GM10266 (cell line): ENCODE data around the gene AZU1.
"Not testable (repeated sequence)": the region's sequence is repeated elsewhere in the genome, so short reads cannot be mapped to it uniquely, and the experiment has no call there.

Source experiments
- DNase-seq: peaks from one replicate; pipeline ENCODE4 v3.0.0; 2012; ENCODE audit errors: extremely low spot score
- CTCF ChIP-seq: IDR thresholded peaks from 2 replicates; pipeline ENCODE4 v1.5.1; 2012; ENCODE audit warnings: mild to moderate bottlenecking, low read depth; ENCODE audit not compliant: control insufficient read depth, insufficient read depth; ENCODE audit errors: missing control alignments

The AZU1 gene

GRCh38 chr19:831407-832369 lies 4.1 kb downstream of the AZU1 start:
- no peak for TF ChIP-seq CTCF
- DNase-seq = no peak

- no peak for DNase-seq
- no peak for TF ChIP-seq CTCF
These were observed 6.6 kb downstream of the AZU1 start for GRCh38 chr19:834216-834615.

DNA sequence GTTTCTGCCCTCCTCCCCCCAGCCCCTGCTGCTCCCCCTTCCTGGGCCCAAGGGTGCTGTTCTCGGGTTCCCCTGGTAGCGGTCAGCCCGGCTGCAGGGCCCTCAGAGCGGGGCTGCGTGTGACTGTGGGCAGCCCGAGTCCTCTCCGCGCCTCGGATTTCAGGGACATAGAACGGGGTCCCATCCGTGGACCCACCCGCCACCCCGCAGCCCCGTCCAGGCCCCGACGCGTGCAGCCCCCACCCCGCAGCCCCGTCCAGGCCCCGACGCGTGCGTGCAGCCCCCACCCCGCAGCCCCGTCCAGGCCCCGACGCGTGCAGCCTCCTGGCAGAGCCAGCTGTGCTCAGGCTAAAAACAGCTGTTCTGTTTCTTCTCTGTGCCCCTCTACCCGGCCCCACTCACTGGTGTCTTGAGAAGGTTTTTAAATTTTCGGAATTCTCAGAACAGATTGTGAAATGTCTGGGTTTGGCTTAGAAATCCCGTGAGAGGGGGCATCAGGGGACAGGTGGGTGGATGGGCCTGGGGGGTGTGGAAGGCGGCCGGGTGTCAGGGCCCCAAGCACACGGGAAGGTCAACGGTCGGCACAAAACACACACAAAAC lies 7.7 kb downstream of the AZU1 start:
- TF ChIP-seq CTCF = no peak
- DNase-seq = no peak

DNA sequence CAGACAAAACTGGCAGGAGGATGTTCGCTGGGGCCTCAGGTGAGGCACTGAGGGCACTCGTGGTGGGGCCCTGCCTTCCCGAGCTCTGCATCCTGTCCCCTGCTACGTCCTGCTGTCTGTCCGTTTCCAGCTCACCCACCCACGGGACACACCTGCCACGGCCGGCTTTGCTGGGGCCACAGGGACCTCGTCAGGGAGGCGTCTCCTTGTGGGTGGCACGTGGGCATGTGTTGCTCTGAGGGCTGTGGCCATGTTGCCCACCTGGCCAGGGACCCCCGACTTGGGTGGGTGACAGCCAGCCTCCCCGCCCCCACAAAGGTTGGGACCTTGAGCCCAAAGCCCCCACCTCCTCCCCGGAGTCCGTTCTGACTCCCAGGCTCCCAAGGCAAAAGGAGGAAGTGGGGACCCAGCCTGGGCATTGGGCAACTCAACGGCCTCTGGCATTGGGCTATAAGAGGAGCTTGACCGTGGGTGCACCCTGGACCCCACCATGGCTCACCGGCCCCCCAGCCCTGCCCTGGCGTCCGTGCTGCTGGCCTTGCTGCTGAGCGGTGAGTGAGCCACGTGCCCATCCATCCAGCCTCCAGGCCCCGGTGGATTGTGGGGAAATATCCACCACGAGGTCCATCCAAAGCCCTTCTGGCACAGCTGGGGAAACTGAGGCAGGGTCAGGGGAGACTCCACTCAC lies 13.0 kb downstream of the AZU1 start, which contains the start of gene PRTN3:
PRTN3 (plus strand) TSS at position 481 of the 688 bp plus-strand sequence; CDS start at position 491, 10 bp downstream.
- no peak for DNase-seq
- no peak for TF ChIP-seq CTCF

GRCh38 chr19:842802-843179 lies 15.2 kb downstream of the AZU1 start:
- not testable (repeated sequence) for DNase-seq

DNA sequence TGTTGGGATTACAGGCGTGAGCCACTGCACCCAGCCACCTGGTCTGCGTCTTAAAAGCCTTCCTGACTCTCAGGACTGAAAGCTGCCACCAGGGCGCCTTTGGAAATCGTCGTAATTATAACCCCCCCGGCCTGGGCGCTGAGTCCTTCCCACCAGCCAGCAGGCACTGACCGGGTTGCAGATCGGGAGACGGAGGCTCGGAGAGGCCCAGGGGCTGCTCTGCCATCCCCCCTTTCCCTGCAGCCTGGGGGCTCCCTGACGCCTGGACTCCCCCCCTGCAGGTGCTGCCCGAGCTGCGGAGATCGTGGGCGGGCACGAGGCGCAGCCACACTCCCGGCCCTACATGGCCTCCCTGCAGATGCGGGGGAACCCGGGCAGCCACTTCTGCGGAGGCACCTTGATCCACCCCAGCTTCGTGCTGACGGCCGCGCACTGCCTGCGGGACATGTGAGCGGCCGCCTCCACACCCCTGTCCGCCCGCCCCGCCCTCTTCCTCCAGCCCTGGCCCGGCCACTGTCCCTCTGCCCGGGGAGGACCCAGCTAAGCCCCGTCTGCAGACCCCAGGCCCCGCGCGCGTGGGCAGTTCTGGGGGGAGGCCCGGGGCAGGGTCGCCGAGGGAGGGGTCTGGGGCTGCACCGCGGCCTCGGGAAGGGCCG lies 15.7 kb downstream of the AZU1 start:
- no peak for TF ChIP-seq CTCF
- DNase-seq = no peak

DNA sequence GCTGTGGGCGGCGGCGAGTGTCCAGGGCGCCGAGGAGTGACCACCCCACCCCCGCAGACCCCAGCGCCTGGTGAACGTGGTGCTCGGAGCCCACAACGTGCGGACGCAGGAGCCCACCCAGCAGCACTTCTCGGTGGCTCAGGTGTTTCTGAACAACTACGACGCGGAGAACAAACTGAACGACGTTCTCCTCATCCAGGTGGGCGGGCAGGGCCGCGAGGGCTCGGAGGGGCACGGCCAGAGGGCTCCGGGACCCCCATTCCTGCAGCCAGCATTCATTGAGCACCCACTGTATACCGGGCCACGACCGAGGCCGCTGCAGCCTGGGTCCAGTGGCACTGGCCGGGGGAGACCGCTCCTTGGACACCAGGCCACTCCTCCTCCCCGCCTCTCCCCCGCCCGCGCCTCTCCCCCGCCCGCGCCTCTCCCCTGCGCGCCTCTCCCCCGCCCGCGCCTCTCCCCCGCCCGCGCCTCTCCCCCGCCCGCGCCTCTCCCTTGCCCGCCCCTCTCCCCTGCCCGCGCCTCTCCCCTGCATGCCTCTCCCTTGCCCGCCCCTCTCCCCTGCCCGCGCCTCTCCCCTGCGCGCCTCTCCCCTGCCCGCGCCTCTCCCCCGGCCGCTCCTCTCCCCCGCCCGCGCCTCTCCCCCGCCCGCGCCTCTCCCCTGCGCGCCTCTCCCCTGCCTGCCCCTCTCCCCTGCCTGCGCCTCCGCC lies 16.4 kb downstream of the AZU1 start:
- no peak for DNase-seq
- no peak for TF ChIP-seq CTCF
